ENCODE results near the gene RUFY4.

DNA sequence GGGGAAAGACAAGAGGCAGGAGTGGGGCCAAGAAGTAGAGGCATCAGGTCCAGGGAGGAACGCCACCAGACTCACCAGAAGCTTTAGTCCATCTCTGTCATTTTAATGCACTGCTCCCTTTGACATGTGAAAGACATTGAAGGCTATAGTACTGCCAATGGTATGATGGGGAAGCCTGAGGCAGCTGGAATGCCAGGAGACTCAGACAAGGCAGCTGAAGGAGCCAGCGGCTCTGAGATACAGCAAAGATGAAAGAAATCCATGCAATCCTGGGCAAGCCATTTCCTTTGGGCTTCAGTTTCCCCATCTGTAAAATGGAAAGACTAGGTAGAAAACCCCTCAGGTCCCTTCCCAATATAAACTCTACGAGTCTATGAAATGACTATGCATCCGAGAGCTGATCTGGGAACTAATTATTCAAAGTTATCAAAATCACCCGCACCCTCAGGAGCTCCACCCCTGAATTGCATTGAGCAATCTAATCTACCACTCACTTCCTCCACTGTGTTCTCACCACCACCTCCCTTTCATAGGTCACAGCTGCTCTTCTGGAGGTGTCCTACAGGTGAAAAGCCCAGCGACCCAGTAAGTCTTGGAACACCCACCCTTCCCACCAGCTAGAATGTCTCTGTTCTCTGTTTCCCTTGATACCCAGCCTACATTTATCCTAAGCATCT lies 59.9 kb downstream of the RUFY4 start:
- TF ChIP-seq, protein P1, sequence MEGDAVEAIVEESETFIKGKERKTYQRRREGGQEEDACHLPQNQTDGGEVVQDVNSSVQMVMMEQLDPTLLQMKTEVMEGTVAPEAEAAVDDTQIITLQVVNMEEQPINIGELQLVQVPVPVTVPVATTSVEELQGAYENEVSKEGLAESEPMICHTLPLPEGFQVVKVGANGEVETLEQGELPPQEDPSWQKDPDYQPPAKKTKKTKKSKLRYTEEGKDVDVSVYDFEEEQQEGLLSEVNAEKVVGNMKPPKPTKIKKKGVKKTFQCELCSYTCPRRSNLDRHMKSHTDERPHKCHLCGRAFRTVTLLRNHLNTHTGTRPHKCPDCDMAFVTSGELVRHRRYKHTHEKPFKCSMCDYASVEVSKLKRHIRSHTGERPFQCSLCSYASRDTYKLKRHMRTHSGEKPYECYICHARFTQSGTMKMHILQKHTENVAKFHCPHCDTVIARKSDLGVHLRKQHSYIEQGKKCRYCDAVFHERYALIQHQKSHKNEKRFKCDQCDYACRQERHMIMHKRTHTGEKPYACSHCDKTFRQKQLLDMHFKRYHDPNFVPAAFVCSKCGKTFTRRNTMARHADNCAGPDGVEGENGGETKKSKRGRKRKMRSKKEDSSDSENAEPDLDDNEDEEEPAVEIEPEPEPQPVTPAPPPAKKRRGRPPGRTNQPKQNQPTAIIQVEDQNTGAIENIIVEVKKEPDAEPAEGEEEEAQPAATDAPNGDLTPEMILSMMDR (IDR thresholded peaks at IDR 0.05; ENCODE audit: insufficient read depth, low read depth, low read length): no peak
- TF ChIP-seq EZH2 (IDR thresholded peaks at IDR 0.05; ENCODE audit: insufficient read depth, low read length): no peak

All from astrocyte (in vitro differentiated cells and primary cell).